GM23338 (cell line): ENCODE measurements around the gene BOLA3. TPM values are rescaled to one million over a fixed set of nuclear protein-coding genes. Genes with fewer than 3 reads are reported as not detected.

ENCODE experiments used
- ATAC-seq: fragments of 200-7000 bp; cut with Tn5 transposase; 3 replicates; pipeline ENCODE4 v1.9.1; 2020
- DNase-seq: peaks from one replicate; pipeline ENCODE4 v3.0.0-alpha.2; 2015; ENCODE audit warnings: low spot score
- H2AFZ ChIP-seq: fragments of 200-600 bp; sonication (generic); 2 replicates; pipeline ENCODE4 v1.8.0; 2016; ENCODE audit warnings: antibody characterized with exemption, mild to moderate bottlenecking, moderate library complexity
- H3F3A ChIP-seq: fragments of 200-600 bp; sonication (generic); replicated peaks from 2 replicates; pipeline ENCODE4 v1.8.0; 2017; ENCODE audit warnings: antibody characterized with exemption, mixed run types, low read depth
- H3K27ac ChIP-seq: fragments of 200-600 bp; sonication (generic); 2 replicates; pipeline ENCODE4 v1.6.1; 2016; ENCODE audit warnings: low read depth
- H3K27me3 ChIP-seq: fragments of 200-600 bp; sonication (generic); 2 replicates; pipeline ENCODE4 v1.8.0; 2016; ENCODE audit warnings: mild to moderate bottlenecking, mixed run types, moderate library complexity; ENCODE audit not compliant: insufficient read depth
- H3K36me3 ChIP-seq: fragments of 200-600 bp; sonication (generic); 2 replicates; pipeline ENCODE4 v1.8.0; 2016; ENCODE audit warnings: mild to moderate bottlenecking; ENCODE audit not compliant: insufficient read depth
- H3K4me1 ChIP-seq: fragments of 200-600 bp; sonication (generic); 2 replicates; pipeline ENCODE4 v1.8.0; 2016; ENCODE audit warnings: mild to moderate bottlenecking, moderate library complexity; ENCODE audit not compliant: insufficient read depth
- H3K4me2 ChIP-seq: fragments of 200-600 bp; sonication (generic); 2 replicates; pipeline ENCODE4 v1.7.1; 2017; ENCODE audit warnings: mixed run types
- H3K4me3 ChIP-seq: fragments of 200-600 bp; sonication (generic); 2 replicates; pipeline ENCODE4 v1.6.1; 2016; ENCODE audit warnings: mixed run types
- H3K79me2 ChIP-seq: fragments of 200-600 bp; sonication (generic); replicated peaks from 2 replicates; pipeline ENCODE4 v1.8.0; 2017; ENCODE audit warnings: mild to moderate bottlenecking; ENCODE audit not compliant: insufficient read depth
- H3K9me2 ChIP-seq: fragments of 200-600 bp; sonication (generic); 2 replicates; pipeline ENCODE4 v1.8.0; 2017; ENCODE audit not compliant: insufficient read depth
- H4K20me1 ChIP-seq: fragments of 200-600 bp; sonication (generic); replicated peaks from 2 replicates; pipeline ENCODE4 v1.8.0; 2017; ENCODE audit warnings: mild to moderate bottlenecking; ENCODE audit not compliant: insufficient read depth
- H3K27ac Mint-ChIP-seq: 2 replicates; pipeline ENCODE4 v1.8.0; 2020; ENCODE audit warnings: inconsistent platforms, mild to moderate bottlenecking, moderate library complexity, mixed read lengths
- H3K27me3 Mint-ChIP-seq: 3 replicates; pipeline ENCODE4 v1.8.0; 2022; ENCODE audit warnings: low read depth, mild to moderate bottlenecking, moderate library complexity, mixed read lengths, inconsistent platforms; ENCODE audit not compliant: insufficient read depth, poor library complexity
- H3K36me3 Mint-ChIP-seq: 3 replicates; pipeline ENCODE4 v1.8.0; 2021; ENCODE audit warnings: low read depth, mild to moderate bottlenecking, inconsistent platforms, moderate library complexity, mixed read lengths
- H3K4me1 Mint-ChIP-seq: 3 replicates; pipeline ENCODE4 v1.8.0; 2020; ENCODE audit warnings: mild to moderate bottlenecking, inconsistent platforms, mixed read lengths
- H3K4me3 Mint-ChIP-seq: 3 replicates; pipeline ENCODE4 v1.8.0; 2021; ENCODE audit warnings: moderate library complexity, mild to moderate bottlenecking, inconsistent platforms, mixed read lengths
- H3K9me3 Mint-ChIP-seq: 3 replicates; pipeline ENCODE4 v1.8.0; 2020; ENCODE audit warnings: moderate library complexity, mild to moderate bottlenecking, inconsistent platforms, mixed read lengths
- CREB1 ChIP-seq: fragments of 250-450 bp; sonication (Bioruptor Pico); IDR thresholded peaks from 2 replicates; pipeline ENCODE4 v1.5.0; 2020; ENCODE audit warnings: low read depth, mild to moderate bottlenecking, moderate library complexity
- EZH2 ChIP-seq: fragments of 200-600 bp; sonication (generic); IDR thresholded peaks from one replicate; pipeline ENCODE4 v1.8.0; 2017; ENCODE audit warnings: antibody characterized with exemption, mild to moderate bottlenecking, low read depth; ENCODE audit not compliant: unreplicated experiment
- EZH2phosphoT487 ChIP-seq: fragments of 200-600 bp; sonication (generic); IDR thresholded peaks from one replicate; pipeline ENCODE4 v1.8.1; 2018; ENCODE audit warnings: antibody characterized with exemption; ENCODE audit not compliant: unreplicated experiment
- JUNB ChIP-seq: IDR thresholded peaks from one replicate; pipeline ENCODE4 v1.6.1; 2016; ENCODE audit warnings: antibody characterized with exemption; ENCODE audit not compliant: unreplicated experiment
- NANOG ChIP-seq: IDR thresholded peaks from 2 replicates; pipeline ENCODE4 v1.6.1; 2016; ENCODE audit warnings: antibody characterized with exemption, borderline replicate concordance
- POLR2AphosphoS5 ChIP-seq: IDR thresholded peaks from 2 replicates; pipeline ENCODE4 v1.6.1; 2016; ENCODE audit warnings: antibody characterized with exemption, low read depth
- STAT1 ChIP-seq: IDR thresholded peaks from one replicate; pipeline ENCODE4 v1.6.1; 2016; ENCODE audit warnings: antibody characterized with exemption; ENCODE audit not compliant: unreplicated experiment
- ZNF114 ChIP-seq: fragments of 250-450 bp; sonication (Bioruptor Pico); IDR thresholded peaks from 2 replicates; pipeline ENCODE4 v1.5.0; 2020; ENCODE audit warnings: mild to moderate bottlenecking, moderate library complexity
- ZNF331 ChIP-seq: fragments of 250-450 bp; sonication (Bioruptor Pico); IDR thresholded peaks from 2 replicates; pipeline ENCODE4 v1.5.0; 2020; ENCODE audit warnings: low read depth, mild to moderate bottlenecking, moderate library complexity
- ZNF462 ChIP-seq: fragments of 250-450 bp; sonication (Bioruptor Pico); IDR thresholded peaks from 2 replicates; pipeline ENCODE4 v1.5.0; 2020; ENCODE audit warnings: mild to moderate bottlenecking, moderate library complexity
- polyA plus RNA-seq: library from polyadenylated mRNA; unstranded; fragments of >200 nt; fragmentation: Nextera tagmentation; extraction: Ambion mirVana; gene quantifications from 2 replicates; pipeline ENCODE4 v1.2.1, GENCODE V29; 2016
- total RNA-seq: library from RNA; depleted of rRNA; stranded (reverse); fragments of >200 nt; shearing (Covaris generic); gene quantifications from 2 replicates; pipeline ENCODE4 v1.2.3, GENCODE V29; 2014
- TF ChIP-seq, protein P1 (sequence below): IDR thresholded peaks from 2 replicates; pipeline ENCODE4 v1.6.1; 2016; ENCODE audit warnings: antibody characterized with exemption
- TF ChIP-seq, protein P2 (sequence below): IDR thresholded peaks from one replicate; pipeline ENCODE4 v1.6.1; 2018; ENCODE audit warnings: antibody characterized with exemption; ENCODE audit not compliant: unreplicated experiment

The BOLA3 gene
- total and polyA plus RNA-seq, 2 experiments from 2014 or later: 89.8 to 233 TPM

DNA sequence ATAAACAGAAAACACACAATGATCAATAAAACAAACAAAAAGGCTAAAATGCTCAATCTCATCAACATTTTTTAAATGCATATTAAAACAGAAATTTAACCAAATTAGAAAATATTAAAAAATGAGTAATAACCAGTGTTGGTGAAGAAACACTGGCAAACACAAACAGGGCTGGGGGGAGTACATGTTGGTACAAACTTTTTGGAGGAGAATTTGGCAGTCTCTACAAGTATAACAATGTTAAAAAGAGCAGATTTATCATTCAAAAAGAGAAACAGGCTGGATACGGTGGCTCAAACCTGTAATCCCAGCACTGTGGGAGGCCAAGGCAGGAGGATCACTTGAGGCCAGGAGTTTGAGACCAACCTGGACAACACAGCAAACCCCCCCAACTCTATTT, 17.0 kb upstream of the BOLA3 start:
- H4K20me1 ChIP-seq: peaks cover 41% of the 10 kb centered on the region
- Mint-ChIP-seq H3K27ac (no peak overlapping the region), H3K9me3 (no peaks in the 10 kb centered on the region), H3K4me1 (no peaks in the 10 kb centered on the region), H3K27me3 (peaks cover 2% of the 10 kb centered on the region), H3K4me3 (no peak overlapping the region), H3K36me3 (peaks cover 73% of the 10 kb centered on the region)
- peaks cover 5% of the 10 kb centered on the region; the same call in 1 of the 2 replicates for H3F3A ChIP-seq
- H3K4me1 ChIP-seq: no peaks in the 10 kb centered on the region
- no peak overlapping the region for H2AFZ ChIP-seq
- H3K4me3 ChIP-seq: no peak overlapping the region
- no peaks in the 10 kb centered on the region for H3K9me2 ChIP-seq
- DNase-seq: no peak
- peaks cover 70% of the 10 kb centered on the region for H3K36me3 ChIP-seq
- no peaks in the 10 kb centered on the region for H3K27me3 ChIP-seq
- H3K4me2 ChIP-seq: no peak overlapping the region
- TF ChIP-seq JUNB: no peak
- no peak for TF ChIP-seq ZNF462 (CRISPR knock-in tag)
- no peak for TF ChIP-seq ZNF114 (CRISPR knock-in tag)
- TF ChIP-seq NANOG: no peak
- no peak for TF ChIP-seq ZNF331 (CRISPR knock-in tag)
- TF ChIP-seq EZH2: no peak
- no peak overlapping the region for H3K27ac ChIP-seq
- ATAC-seq: no peak
- H3K79me2 ChIP-seq: peaks cover 53% of the 10 kb centered on the region

DNA sequence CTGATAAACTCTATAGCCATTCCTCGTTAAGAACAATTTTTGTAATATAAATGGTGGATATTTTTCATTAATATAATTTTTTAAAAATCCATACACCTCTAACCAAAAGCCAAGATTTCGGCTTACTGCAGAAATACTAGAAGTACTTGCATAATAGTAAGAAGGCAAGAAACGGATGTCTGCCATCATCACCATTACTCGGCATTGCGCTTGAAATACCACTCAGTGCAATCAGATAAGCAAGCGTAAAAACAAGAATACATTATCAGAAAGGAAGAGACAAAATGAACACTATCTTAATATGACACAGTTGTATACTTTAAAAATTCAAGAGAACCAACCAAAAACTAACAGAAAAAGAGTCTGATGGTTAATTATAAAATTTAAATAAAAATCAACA, 15.2 kb upstream of the BOLA3 start:
- TF ChIP-seq, protein P1, sequence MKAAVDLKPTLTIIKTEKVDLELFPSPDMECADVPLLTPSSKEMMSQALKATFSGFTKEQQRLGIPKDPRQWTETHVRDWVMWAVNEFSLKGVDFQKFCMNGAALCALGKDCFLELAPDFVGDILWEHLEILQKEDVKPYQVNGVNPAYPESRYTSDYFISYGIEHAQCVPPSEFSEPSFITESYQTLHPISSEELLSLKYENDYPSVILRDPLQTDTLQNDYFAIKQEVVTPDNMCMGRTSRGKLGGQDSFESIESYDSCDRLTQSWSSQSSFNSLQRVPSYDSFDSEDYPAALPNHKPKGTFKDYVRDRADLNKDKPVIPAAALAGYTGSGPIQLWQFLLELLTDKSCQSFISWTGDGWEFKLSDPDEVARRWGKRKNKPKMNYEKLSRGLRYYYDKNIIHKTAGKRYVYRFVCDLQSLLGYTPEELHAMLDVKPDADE: no peak
- TF ChIP-seq JUNB: no peak
- TF ChIP-seq CREB1 (CRISPR knock-in tag): no peak
- TF ChIP-seq EZH2phosphoT487: no peak
- no peak for TF ChIP-seq NANOG
- TF ChIP-seq STAT1: no peak
- no peak for TF ChIP-seq ZNF114 (CRISPR knock-in tag)
- TF ChIP-seq, protein P2, sequence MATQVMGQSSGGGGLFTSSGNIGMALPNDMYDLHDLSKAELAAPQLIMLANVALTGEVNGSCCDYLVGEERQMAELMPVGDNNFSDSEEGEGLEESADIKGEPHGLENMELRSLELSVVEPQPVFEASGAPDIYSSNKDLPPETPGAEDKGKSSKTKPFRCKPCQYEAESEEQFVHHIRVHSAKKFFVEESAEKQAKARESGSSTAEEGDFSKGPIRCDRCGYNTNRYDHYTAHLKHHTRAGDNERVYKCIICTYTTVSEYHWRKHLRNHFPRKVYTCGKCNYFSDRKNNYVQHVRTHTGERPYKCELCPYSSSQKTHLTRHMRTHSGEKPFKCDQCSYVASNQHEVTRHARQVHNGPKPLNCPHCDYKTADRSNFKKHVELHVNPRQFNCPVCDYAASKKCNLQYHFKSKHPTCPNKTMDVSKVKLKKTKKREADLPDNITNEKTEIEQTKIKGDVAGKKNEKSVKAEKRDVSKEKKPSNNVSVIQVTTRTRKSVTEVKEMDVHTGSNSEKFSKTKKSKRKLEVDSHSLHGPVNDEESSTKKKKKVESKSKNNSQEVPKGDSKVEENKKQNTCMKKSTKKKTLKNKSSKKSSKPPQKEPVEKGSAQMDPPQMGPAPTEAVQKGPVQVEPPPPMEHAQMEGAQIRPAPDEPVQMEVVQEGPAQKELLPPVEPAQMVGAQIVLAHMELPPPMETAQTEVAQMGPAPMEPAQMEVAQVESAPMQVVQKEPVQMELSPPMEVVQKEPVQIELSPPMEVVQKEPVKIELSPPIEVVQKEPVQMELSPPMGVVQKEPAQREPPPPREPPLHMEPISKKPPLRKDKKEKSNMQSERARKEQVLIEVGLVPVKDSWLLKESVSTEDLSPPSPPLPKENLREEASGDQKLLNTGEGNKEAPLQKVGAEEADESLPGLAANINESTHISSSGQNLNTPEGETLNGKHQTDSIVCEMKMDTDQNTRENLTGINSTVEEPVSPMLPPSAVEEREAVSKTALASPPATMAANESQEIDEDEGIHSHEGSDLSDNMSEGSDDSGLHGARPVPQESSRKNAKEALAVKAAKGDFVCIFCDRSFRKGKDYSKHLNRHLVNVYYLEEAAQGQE: no peak
- TF ChIP-seq POLR2AphosphoS5: no peak
- TF ChIP-seq EZH2: no peak
- no peaks in the 10 kb centered on the region; the same call in 2 of the 3 replicates for H3K9me3 Mint-ChIP-seq
- Histone ChIP-seq H3F3A (peaks cover 5% of the 10 kb centered on the region; the same call in 1 of the 2 replicates), H3K4me2 (no peak overlapping the region), H3K27me3 (no peaks in the 10 kb centered on the region), H4K20me1 (peaks cover 34% of the 10 kb centered on the region), H3K36me3 (peaks cover 67% of the 10 kb centered on the region), H3K9me2 (no peaks in the 10 kb centered on the region), H2AFZ (no peak overlapping the region), H3K79me2 (peaks cover 45% of the 10 kb centered on the region), H3K4me3 (no peak overlapping the region), H3K27ac (no peak overlapping the region), H3K4me1 (no peaks in the 10 kb centered on the region)
- H3K36me3 Mint-ChIP-seq: peaks cover 77% of the 10 kb centered on the region
- H3K4me1 Mint-ChIP-seq: no peaks in the 10 kb centered on the region
- no peak for ATAC-seq
- H3K27ac Mint-ChIP-seq: no peak overlapping the region
- DNase-seq: no peak
- no peak overlapping the region for H3K4me3 Mint-ChIP-seq
- peaks cover 4% of the 10 kb centered on the region for H3K27me3 Mint-ChIP-seq
